ENCODE measurements around the gene VPS35L. TPM values are rescaled to one million over a fixed set of nuclear protein-coding genes. Genes with fewer than 3 reads are reported as not detected.
"Not testable (repeated sequence)": the region's sequence is repeated elsewhere in the genome, so short reads cannot be mapped to it uniquely, and the experiment has no call there.

The VPS35L gene
- total RNA-seq, 1 experiment from 2014 or later, result 6.6 TPM

- Histone ChIP-seq H3K36me3 (ENCODE audit: insufficient read depth, low read length) (no peaks in the 10 kb centered on the region), H3K27ac (ENCODE audit: low read length) (no peak overlapping the region), H3K79me2 (ENCODE audit: low read length) (peaks cover 26% of the 10 kb centered on the region)
These were observed 157.0 kb downstream of the VPS35L start for GRCh38 chr16:19712418-19713058.

GRCh38 chr16:19713697-19714096, 158.2 kb downstream of the VPS35L start:
- Histone ChIP-seq H3K9me3 (ENCODE audit: low read length) (no peaks in the 10 kb centered on the region), H3K4me3 (ENCODE audit: low read length) (no peak overlapping the region), H3K4me2 (ENCODE audit: low read depth, low read length, poor library complexity, severe bottlenecking) (no peak overlapping the region), H3K27ac (ENCODE audit: low read length) (no peak overlapping the region), H4K20me1 (ENCODE audit: insufficient read depth, low read depth, low read length) (no peaks in the 10 kb centered on the region), H3K4me1 (ENCODE audit: low read length) (peaks cover 10% of the 10 kb centered on the region), H3K9me2 (replicated peaks; ENCODE audit: insufficient read depth, low read length) (no peaks in the 10 kb centered on the region), H2AFZ (ENCODE audit: low read length) (no peak overlapping the region), H3K9ac (ENCODE audit: low read length) (no peak overlapping the region), H3K36me3 (ENCODE audit: insufficient read depth, low read length) (no peaks in the 10 kb centered on the region), H3K79me2 (ENCODE audit: low read length) (peaks cover 29% of the 10 kb centered on the region), H3K27me3 (ENCODE audit: low read length) (no peaks in the 10 kb centered on the region)
- DNase-seq, result no peak

More at GRCh38 chr16:19712418-19713058, 157.0 kb downstream of the VPS35L start:
- no peaks in the 10 kb centered on the region for H3K9me2 ChIP-seq (replicated peaks; ENCODE audit: insufficient read depth, low read length)
- H3K9ac ChIP-seq (ENCODE audit: low read length), result no peak overlapping the region
- H3K9me3 ChIP-seq (ENCODE audit: low read length), result no peaks in the 10 kb centered on the region
- H4K20me1 ChIP-seq (ENCODE audit: insufficient read depth, low read depth, low read length), result no peaks in the 10 kb centered on the region
- H3K4me1 ChIP-seq (ENCODE audit: low read length), result peaks cover 10% of the 10 kb centered on the region
- H3K27me3 ChIP-seq (ENCODE audit: low read length), result no peaks in the 10 kb centered on the region
- no peak overlapping the region for H3K4me2 ChIP-seq (ENCODE audit: low read depth, low read length, poor library complexity, severe bottlenecking)
- no peak for DNase-seq
- no peak overlapping the region for H2AFZ ChIP-seq (ENCODE audit: low read length)
- H3K4me3 ChIP-seq (ENCODE audit: low read length), result no peak overlapping the region

- Histone ChIP-seq H3K79me2 (ENCODE audit: low read length) (peaks cover 29% of the 10 kb centered on the region), H3K27me3 (ENCODE audit: low read length) (no peaks in the 10 kb centered on the region), H3K9me3 (ENCODE audit: low read length) (no peaks in the 10 kb centered on the region), H3K4me1 (ENCODE audit: low read length) (peaks cover 15% of the 10 kb centered on the region), H3K9ac (ENCODE audit: low read length) (no peak overlapping the region), H4K20me1 (ENCODE audit: insufficient read depth, low read depth, low read length) (no peaks in the 10 kb centered on the region), H3K9me2 (replicated peaks; ENCODE audit: insufficient read depth, low read length) (no peaks in the 10 kb centered on the region), H2AFZ (ENCODE audit: low read length) (no peak overlapping the region), H3K36me3 (ENCODE audit: insufficient read depth, low read length) (no peaks in the 10 kb centered on the region), H3K4me3 (ENCODE audit: low read length) (no peak overlapping the region), H3K27ac (ENCODE audit: low read length) (no peak overlapping the region), H3K4me2 (ENCODE audit: low read depth, low read length, poor library complexity, severe bottlenecking) (no peak overlapping the region)
- no peak for DNase-seq
These were observed 160.1 kb downstream of the VPS35L start for GRCh38 chr16:19715566-19715965.

GRCh38 chr16:19716183-19716582, 160.7 kb downstream of the VPS35L start:
- no peaks in the 10 kb centered on the region for H3K27me3 ChIP-seq (ENCODE audit: low read length)
- peaks cover 15% of the 10 kb centered on the region for H3K4me1 ChIP-seq (ENCODE audit: low read length)
- no peaks in the 10 kb centered on the region for H3K9me2 ChIP-seq (replicated peaks; ENCODE audit: insufficient read depth, low read length)
- peak overlapping the region; percentile 76 for H3K4me2 ChIP-seq (ENCODE audit: low read depth, low read length, poor library complexity, severe bottlenecking)
- H3K79me2 ChIP-seq (ENCODE audit: low read length), result peaks cover 29% of the 10 kb centered on the region
- H3K9me3 ChIP-seq (ENCODE audit: low read length), result no peaks in the 10 kb centered on the region
- no peak overlapping the region for H2AFZ ChIP-seq (ENCODE audit: low read length)
- peak overlapping the region; percentile 94; the same call in 1 of the 2 replicates for H3K4me3 ChIP-seq (ENCODE audit: low read length)
- peak overlapping the region; percentile 86; the same call in 1 of the 2 replicates for H3K9ac ChIP-seq (ENCODE audit: low read length)
- no peaks in the 10 kb centered on the region for H4K20me1 ChIP-seq (ENCODE audit: insufficient read depth, low read depth, low read length)
- no peak for DNase-seq
- no peaks in the 10 kb centered on the region for H3K36me3 ChIP-seq (ENCODE audit: insufficient read depth, low read length)
- no peak overlapping the region for H3K27ac ChIP-seq (ENCODE audit: low read length)

- DNase-seq; H3K36me3 ChIP-seq (ENCODE audit: insufficient read depth, low read length); H2AFZ ChIP-seq (ENCODE audit: low read length); H3K9me2 ChIP-seq (replicated peaks; ENCODE audit: insufficient read depth, low read length); H3K27ac ChIP-seq (ENCODE audit: low read length); H4K20me1 ChIP-seq (ENCODE audit: insufficient read depth, low read depth, low read length); H3K27me3 ChIP-seq (ENCODE audit: low read length); H3K9me3 ChIP-seq (ENCODE audit: low read length): not testable (repeated sequence)
- H3K79me2 ChIP-seq (ENCODE audit: low read length), result peaks cover 29% of the 10 kb centered on the region
- H3K4me2 ChIP-seq (ENCODE audit: low read depth, low read length, poor library complexity, severe bottlenecking), result peak overlapping the region; percentile 76
- H3K9ac ChIP-seq (ENCODE audit: low read length), result peak overlapping the region; percentile 86
- peak overlapping the region; percentile 94 for H3K4me3 ChIP-seq (ENCODE audit: low read length)
- H3K4me1 ChIP-seq (ENCODE audit: low read length), result peaks cover 15% of the 10 kb centered on the region
These were observed 161.2 kb downstream of the VPS35L start for GRCh38 chr16:19716728-19717127.

- H3K4me2 ChIP-seq (ENCODE audit: low read depth, low read length, poor library complexity, severe bottlenecking), result peak overlapping the region; percentile 76
- H3K9me3 ChIP-seq (ENCODE audit: low read length), result no peaks in the 10 kb centered on the region
- H3K4me3 ChIP-seq (ENCODE audit: low read length), result peak overlapping the region; percentile 94
- H3K27me3 ChIP-seq (ENCODE audit: low read length), result no peaks in the 10 kb centered on the region
- peaks cover 29% of the 10 kb centered on the region for H3K79me2 ChIP-seq (ENCODE audit: low read length)
- H3K36me3 ChIP-seq (ENCODE audit: insufficient read depth, low read length), result no peaks in the 10 kb centered on the region
- DNase-seq, result peak; percentile 50
- H3K27ac ChIP-seq (ENCODE audit: low read length), result no peak overlapping the region
- H3K4me1 ChIP-seq (ENCODE audit: low read length), result peaks cover 15% of the 10 kb centered on the region
- no peaks in the 10 kb centered on the region for H4K20me1 ChIP-seq (ENCODE audit: insufficient read depth, low read depth, low read length)
- no peak overlapping the region for H2AFZ ChIP-seq (ENCODE audit: low read length)
- peak overlapping the region; percentile 86 for H3K9ac ChIP-seq (ENCODE audit: low read length)
- no peaks in the 10 kb centered on the region for H3K9me2 ChIP-seq (replicated peaks; ENCODE audit: insufficient read depth, low read length)
These were observed 161.8 kb downstream of the VPS35L start for GRCh38 chr16:19717314-19717713.

GRCh38 chr16:19717741-19718623, 162.5 kb downstream of the VPS35L start, which contains the start of the genes IQCK and KNOP1:
TSS of gene IQCK (plus strand) at chr16:19718271. CDS start at chr16:19718307, 36 bp downstream.
TSS of gene KNOP1 (minus strand) at chr16:19718227. CDS start at chr16:19715035, 3,192 bp downstream.
- H3K79me2 ChIP-seq (ENCODE audit: low read length), result peaks cover 29% of the 10 kb centered on the region
- H3K9me3 ChIP-seq (ENCODE audit: low read length), result no peaks in the 10 kb centered on the region
- H3K27ac ChIP-seq (ENCODE audit: low read length), result no peak within 1 kb of the TSS
- peak within 1 kb of the TSS; percentile 76 for H3K4me2 ChIP-seq (ENCODE audit: low read depth, low read length, poor library complexity, severe bottlenecking)
- peak; percentile 91 for DNase-seq
- no peaks in the 10 kb centered on the region for H3K27me3 ChIP-seq (ENCODE audit: low read length)
- no peaks in the 10 kb centered on the region for H3K9me2 ChIP-seq (replicated peaks; ENCODE audit: insufficient read depth, low read length)
- H3K9ac ChIP-seq (ENCODE audit: low read length), result peak within 1 kb of the TSS; percentile 86
- H2AFZ ChIP-seq (ENCODE audit: low read length), result 0 out of 2 replicates have a peak within 1 kb of the TSS, but pooled peaks have one; percentile 75
- H3K4me1 ChIP-seq (ENCODE audit: low read length), result peaks cover 15% of the 10 kb centered on the region
- H3K4me3 ChIP-seq (ENCODE audit: low read length), result peak within 1 kb of the TSS; percentile 94
- H4K20me1 ChIP-seq (ENCODE audit: insufficient read depth, low read depth, low read length), result no peaks in the 10 kb centered on the region
- no peaks in the 10 kb centered on the region for H3K36me3 ChIP-seq (ENCODE audit: insufficient read depth, low read length)

- H3K4me3 ChIP-seq (ENCODE audit: low read length), result peak overlapping the region; percentile 94
- peaks cover 29% of the 10 kb centered on the region for H3K79me2 ChIP-seq (ENCODE audit: low read length)
- no peak for DNase-seq
These were observed 163.1 kb downstream of the VPS35L start for GRCh38 chr16:19718624-19718965.

More at GRCh38 chr16:19718624-19718965, 163.1 kb downstream of the VPS35L start:
- Histone ChIP-seq H3K4me2 (ENCODE audit: low read depth, low read length, poor library complexity, severe bottlenecking) (peak overlapping the region; percentile 76), H3K36me3 (ENCODE audit: insufficient read depth, low read length) (no peaks in the 10 kb centered on the region), H3K9me3 (ENCODE audit: low read length) (no peaks in the 10 kb centered on the region), H3K9ac (ENCODE audit: low read length) (peak overlapping the region; percentile 86), H4K20me1 (ENCODE audit: insufficient read depth, low read depth, low read length) (no peaks in the 10 kb centered on the region), H3K9me2 (replicated peaks; ENCODE audit: insufficient read depth, low read length) (no peaks in the 10 kb centered on the region), H2AFZ (ENCODE audit: low read length) (0 out of 2 replicates have a peak overlapping the region, but pooled peaks have one; percentile 75), H3K4me1 (ENCODE audit: low read length) (peaks cover 15% of the 10 kb centered on the region), H3K27me3 (ENCODE audit: low read length) (no peaks in the 10 kb centered on the region), H3K27ac (ENCODE audit: low read length) (no peak overlapping the region)
